Measurements from ENCODE around the gene TMEM247.
"Not testable (repeated sequence)": the region's sequence is repeated elsewhere in the genome, so short reads cannot be mapped to it uniquely, and the experiment has no call there.

Gene TMEM247

GRCh38 chr2:46512185-46512584 lies 32.8 kb downstream of the TMEM247 start:
- no peak for DNase-seq (ENCODE audit: low read depth in 2 of 2)

- no peak for DNase-seq (ENCODE audit: low read depth in 2 of 2)
Observed at GRCh38 chr2:46514738-46515137, 35.4 kb downstream of the TMEM247 start.

GRCh38 chr2:46517485-46517884 lies 38.1 kb downstream of the TMEM247 start:
- DNase-seq (ENCODE audit: low read depth in 2 of 2) = no peak

- no peak for DNase-seq (ENCODE audit: low read depth in 2 of 2)
Observed at GRCh38 chr2:46518861-46519260, 39.5 kb downstream of the TMEM247 start.

- DNase-seq (ENCODE audit: low read depth in 2 of 2) = no peak
Observed at GRCh38 chr2:46519265-46519664, 39.9 kb downstream of the TMEM247 start.

- DNase-seq (ENCODE audit: low read depth in 2 of 2) = no peak
Observed at GRCh38 chr2:46520130-46520711, 40.9 kb downstream of the TMEM247 start.

GRCh38 chr2:46521215-46521683 lies 41.9 kb downstream of the TMEM247 start:
- DNase-seq (ENCODE audit: low read depth in 2 of 2) = no peak

- DNase-seq (ENCODE audit: low read depth in 2 of 2) = not testable (repeated sequence)
Observed at GRCh38 chr2:46522385-46522784, 43.0 kb downstream of the TMEM247 start.

GRCh38 chr2:46525522-46526155 lies 46.3 kb downstream of the TMEM247 start:
- DNase-seq (ENCODE audit: low read depth in 2 of 2) = no peak

- no peak for DNase-seq (ENCODE audit: low read depth in 2 of 2)
Observed at GRCh38 chr2:46528880-46529279, 49.5 kb downstream of the TMEM247 start.

GRCh38 chr2:46530639-46531038 lies 51.3 kb downstream of the TMEM247 start:
- DNase-seq (ENCODE audit: low read depth in 2 of 2) = no peak

GRCh38 chr2:46531863-46532262 lies 52.5 kb downstream of the TMEM247 start:
- no peak for DNase-seq (ENCODE audit: low read depth in 2 of 2)
